Parathyroid adenoma (tissue), 2 donors: ENCODE results near the gene WDR33.

Experiments used
- H2AFZ ChIP-seq: fragments of 300-600 bp; sonication (generic); one replicate; pipeline ENCODE4 v1.7.0; 2017; ENCODE audit warnings: antibody characterized with exemption, mild to moderate bottlenecking
- H3K27ac ChIP-seq: fragments of 300-600 bp; sonication (generic); one replicate; pipeline ENCODE4 v1.7.0; 2017
- H3K27me3 ChIP-seq: fragments of 300-600 bp; sonication (generic); one replicate; pipeline ENCODE4 v1.7.0; 2017; ENCODE audit warnings: low read length; ENCODE audit not compliant: control insufficient read depth, insufficient read depth
- H3K36me3 ChIP-seq: fragments of 300-600 bp; sonication (generic); one replicate; pipeline ENCODE4 v1.7.0; 2017; ENCODE audit warnings: low read length; ENCODE audit not compliant: control insufficient read depth, insufficient read depth
- H3K4me1 ChIP-seq: fragments of 300-600 bp; sonication (generic); one replicate; pipeline ENCODE4 v1.7.0; 2017; ENCODE audit warnings: control low read depth
- H3K4me2 ChIP-seq: fragments of 300-600 bp; sonication (generic); one replicate; pipeline ENCODE4 v1.7.0; 2017; ENCODE audit warnings: low read length
- H3K4me3 ChIP-seq: fragments of 300-600 bp; sonication (generic); one replicate; pipeline ENCODE4 v1.7.0; 2017; ENCODE audit warnings: low read depth, low read length
- H3K79me2 ChIP-seq: fragments of 300-600 bp; sonication (generic); one replicate; pipeline ENCODE4 v1.7.0; 2017; ENCODE audit warnings: control low read depth
- H3K9ac ChIP-seq: fragments of 300-600 bp; sonication (generic); one replicate; pipeline ENCODE4 v1.7.0; 2017; ENCODE audit warnings: mild to moderate bottlenecking
- H3K9me3 ChIP-seq: fragments of 300-600 bp; sonication (generic); one replicate; pipeline ENCODE4 v1.7.0; 2017; ENCODE audit warnings: low read length; ENCODE audit not compliant: control insufficient read depth
- CTCF ChIP-seq: fragments of 300-600 bp; sonication (generic); IDR thresholded peaks from one replicate; pipeline ENCODE4 v1.7.0; 2017; ENCODE audit warnings: antibody characterized with exemption, mild to moderate bottlenecking
- donor health status: primary hyperparathyroidism.

WDR33 gene

GRCh38 chr2:127665267-127665893 lies 145.6 kb downstream of the WDR33 start:
- Histone ChIP-seq H2AFZ (no peak overlapping the region), H3K4me2 (no peak overlapping the region), H3K9ac (no peak overlapping the region), H3K36me3 (no peaks in the 10 kb centered on the region), H3K4me3 (no peak overlapping the region), H3K27me3 (no peaks in the 10 kb centered on the region), H3K27ac (peak overlapping the region; percentile 8), H3K4me1 (no peaks in the 10 kb centered on the region), H3K9me3 (no peaks in the 10 kb centered on the region), H3K79me2 (no peaks in the 10 kb centered on the region)
- TF ChIP-seq CTCF, result no peak

DNA sequence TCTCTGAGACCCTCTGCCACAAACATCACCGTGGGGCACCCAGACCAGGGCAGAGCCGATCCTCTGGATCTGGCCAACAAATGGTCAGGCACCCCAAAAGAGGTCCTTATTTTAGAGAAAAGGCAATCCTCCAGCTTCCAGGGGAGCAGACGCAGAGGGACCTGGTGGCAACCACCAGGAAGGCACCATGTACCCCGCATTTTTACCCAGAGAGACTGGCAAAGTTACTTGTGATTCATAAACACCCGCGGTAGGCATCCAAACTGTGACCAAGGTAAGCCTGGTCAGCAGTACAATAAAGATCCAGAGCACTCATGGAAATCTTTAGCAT lies 146.1 kb downstream of the WDR33 start:
- no peaks in the 10 kb centered on the region for H3K36me3 ChIP-seq
- peak overlapping the region; percentile 8 for H3K27ac ChIP-seq
- no peak overlapping the region for H3K4me3 ChIP-seq
- no peak overlapping the region for H3K4me2 ChIP-seq
- no peaks in the 10 kb centered on the region for H3K27me3 ChIP-seq
- H3K9ac ChIP-seq, result no peak overlapping the region
- H2AFZ ChIP-seq, result no peak overlapping the region
- no peaks in the 10 kb centered on the region for H3K4me1 ChIP-seq
- no peaks in the 10 kb centered on the region for H3K9me3 ChIP-seq
- no peaks in the 10 kb centered on the region for H3K79me2 ChIP-seq
- TF ChIP-seq CTCF, result no peak

DNA sequence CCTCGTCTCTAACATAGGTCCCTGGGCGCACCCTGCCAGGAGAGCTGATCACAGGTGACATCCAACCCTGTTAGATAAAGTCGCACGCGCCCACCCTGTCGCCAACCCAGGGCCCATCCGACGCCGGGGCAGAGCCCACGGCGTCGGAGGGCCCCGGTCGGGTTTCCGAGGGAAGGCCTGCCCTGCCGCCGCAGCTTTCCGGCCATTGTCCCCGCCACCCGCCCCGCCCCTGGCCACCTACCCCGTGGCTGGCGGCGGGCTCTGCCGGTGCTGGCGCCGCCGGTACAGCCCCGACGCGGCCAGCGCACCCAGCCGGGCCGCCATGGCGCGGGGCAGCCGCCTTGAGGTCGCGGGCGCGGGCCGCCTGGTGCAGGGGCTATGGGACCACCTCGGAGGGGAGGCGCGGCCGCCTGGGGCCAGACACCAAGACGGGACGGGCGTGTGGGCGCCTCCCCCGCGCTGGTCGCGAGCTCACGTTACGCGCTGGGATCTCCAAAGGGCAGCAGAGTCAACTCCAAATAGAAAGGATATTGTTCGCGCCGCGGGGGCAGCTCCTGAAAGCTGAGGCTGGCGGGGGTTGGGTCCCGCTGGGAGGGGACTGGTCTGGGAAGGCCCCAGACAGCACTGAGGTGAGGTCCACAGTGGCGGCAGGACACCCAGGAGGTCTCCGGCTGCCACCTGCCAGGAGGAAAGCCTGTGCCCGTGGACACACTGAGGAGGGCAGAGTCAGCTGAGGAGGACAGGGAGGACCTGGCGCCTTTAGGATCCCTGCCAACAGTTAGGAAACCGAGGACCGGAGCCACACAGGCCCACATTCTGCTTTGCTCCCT lies 146.7 kb downstream of the WDR33 start:
- no peaks in the 10 kb centered on the region for H3K4me1 ChIP-seq
- no peaks in the 10 kb centered on the region for H3K79me2 ChIP-seq
- H3K36me3 ChIP-seq, result no peaks in the 10 kb centered on the region
- TF ChIP-seq CTCF, result no peak
- H2AFZ ChIP-seq, result peak overlapping the region; percentile 56
- no peak overlapping the region for H3K9ac ChIP-seq
- H3K4me3 ChIP-seq, result no peak overlapping the region
- H3K27me3 ChIP-seq, result no peaks in the 10 kb centered on the region
- peak overlapping the region; percentile 39 for H3K4me2 ChIP-seq
- H3K27ac ChIP-seq, result peak overlapping the region; percentile 8
- H3K9me3 ChIP-seq, result no peaks in the 10 kb centered on the region

GRCh38 chr2:127663566-127664064 lies 147.4 kb downstream of the WDR33 start:
- Histone ChIP-seq H3K36me3 (no peaks in the 10 kb centered on the region), H3K27me3 (no peaks in the 10 kb centered on the region), H3K27ac (no peak overlapping the region), H3K79me2 (no peaks in the 10 kb centered on the region), H3K4me2 (peak overlapping the region; percentile 39), H3K9ac (no peak overlapping the region), H2AFZ (no peak overlapping the region), H3K4me3 (no peak overlapping the region), H3K9me3 (no peaks in the 10 kb centered on the region), H3K4me1 (no peaks in the 10 kb centered on the region)
- TF ChIP-seq CTCF, result no peak
